A549 (cell line): Measurements from ENCODE around the gene TJP2.

Experiments used
- CHD4 ChIP-seq: fragments of 200-600 bp; sonication (generic); IDR thresholded peaks from 2 replicates; pipeline ENCODE4 v1.6.1; 2016; ENCODE audit warnings: antibody characterized with exemption, mild to moderate bottlenecking, borderline replicate concordance
- CTCF ChIP-seq: fragments of >200 bp; sonication (Bioruptor Twin); formaldehyde crosslinking; IDR thresholded peaks from 3 replicates; pipeline ENCODE4 v1.5.1; 2016
- EHF ChIP-seq: fragments of 250-450 bp; sonication (Bioruptor Pico); IDR thresholded peaks from 2 replicates; pipeline ENCODE4 v1.5.0; 2020; ENCODE audit warnings: mild to moderate bottlenecking
- GATA3 ChIP-seq: IDR thresholded peaks from 2 replicates; pipeline ENCODE4 v1.6.1; 2012; ENCODE audit warnings: borderline replicate concordance
- HES2 ChIP-seq: fragments of >200 bp; sonication (Bioruptor Twin); formaldehyde crosslinking; IDR thresholded peaks from 2 replicates; pipeline ENCODE4 v1.6.1; 2016
- JUN ChIP-seq, 2 experiments: fragments of >200 bp; sonication (Bioruptor Twin); formaldehyde crosslinking; IDR thresholded peaks; 2 replicates in 1 of 2; 3 replicates in 1 of 2; pipeline ENCODE4 v1.6.1; 2016 to 2017
- KDM1A ChIP-seq: fragments of 200-600 bp; sonication (generic); IDR thresholded peaks from 2 replicates; pipeline ENCODE4 v1.6.1; 2016; ENCODE audit warnings: low read depth, mild to moderate bottlenecking
- MYC ChIP-seq: IDR thresholded peaks from 2 replicates; pipeline ENCODE4 v1.6.1; 2012; ENCODE audit warnings: mild to moderate bottlenecking, inconsistent platforms, low read length, improper control_type of control experiment, borderline replicate concordance
- PHF8 ChIP-seq: fragments of 200-600 bp; sonication (generic); IDR thresholded peaks from 2 replicates; pipeline ENCODE4 v1.6.1; 2016; ENCODE audit warnings: low read depth, mild to moderate bottlenecking, antibody characterized with exemption, moderate library complexity, borderline replicate concordance
- POLR2AphosphoS2 ChIP-seq: conservative IDR thresholded peaks from 2 replicates; pipeline ENCODE4 v1.6.1; 2012; ENCODE audit warnings: low read length, improper control_type of control experiment, inconsistent platforms
- RAD21 ChIP-seq, 2 experiments: fragments of >200 bp in 1 of 2; sonication (Bioruptor Twin) in 1 of 2; formaldehyde crosslinking in 1 of 2; IDR thresholded peaks in 1 of 2; conservative IDR thresholded peaks in 1 of 2; 2 replicates in 1 of 2; 3 replicates in 1 of 2; pipeline ENCODE4 v1.6.1; 2012 to 2018; ENCODE audit warnings: inconsistent platforms in 1 of 2
- REST ChIP-seq: fragments of 200-600 bp; sonication (generic); IDR thresholded peaks from 2 replicates; pipeline ENCODE4 v1.6.1; 2016; ENCODE audit warnings: antibody characterized with exemption, mild to moderate bottlenecking, moderate library complexity
- RFX5 ChIP-seq: fragments of 450-650 bp; IDR thresholded peaks from 2 replicates; pipeline ENCODE4 v1.7.1; 2014; ENCODE audit warnings: antibody characterized with exemption, mild to moderate bottlenecking, moderate library complexity

GRCh38 chr9:69229367-69229766 lies 55.3 kb downstream of the TJP2 start:
- TF ChIP-seq KDM1A (no peak), RFX5 (no peak), HES2 (no peak), GATA3 (no peak), POLR2AphosphoS2 (no peak), CTCF (no peak), EHF (CRISPR knock-in tag) (no peak), REST (no peak), PHF8 (no peak), RAD21 (conservative IDR thresholded peaks at IDR 0.05 in 1 of 2, IDR thresholded peaks at IDR 0.05 in 1 of 2) (no peak), CHD4 (no peak), JUN (IDR thresholded peaks at IDR 0.05) (no peak), MYC (no peak)
